Chondrocyte (in vitro differentiated cells): ENCODE results near the gene AGBL5. TPM values are rescaled to one million over a fixed set of nuclear protein-coding genes. Genes with fewer than 3 reads are reported as not detected.

Experiments used
- DNase-seq: peaks from one replicate; pipeline ENCODE4 v3.0.0; 2021; ENCODE audit warnings: mixed read lengths, low spot score
- H3K27ac Mint-ChIP-seq: one replicate; pipeline ENCODE4 v1.8.0; 2021; ENCODE audit warnings: mild to moderate bottlenecking, moderate library complexity, mixed read lengths; ENCODE audit not compliant: unreplicated experiment
- H3K27me3 Mint-ChIP-seq: 2 replicates; pipeline ENCODE4 v1.8.0; 2021; ENCODE audit warnings: low read depth, mixed read lengths
- H3K36me3 Mint-ChIP-seq: 2 replicates; pipeline ENCODE4 v1.8.0; 2021; ENCODE audit warnings: low read depth, mixed read lengths
- H3K4me1 Mint-ChIP-seq: 2 replicates; pipeline ENCODE4 v1.8.0; 2021; ENCODE audit warnings: low read depth, mild to moderate bottlenecking, mixed read lengths
- H3K4me3 Mint-ChIP-seq: one replicate; pipeline ENCODE4 v1.8.0; 2021; ENCODE audit warnings: mild to moderate bottlenecking, moderate library complexity, mixed read lengths; ENCODE audit not compliant: unreplicated experiment
- H3K9me3 Mint-ChIP-seq: 2 replicates; pipeline ENCODE4 v1.8.0; 2021; ENCODE audit warnings: low read depth, mixed read lengths
- CTCF ChIP-seq: fragments of 200-600 bp; sonication (generic); IDR thresholded peaks from 2 replicates; pipeline ENCODE4 v1.5.0; 2021; ENCODE audit warnings: antibody characterized with exemption, mild to moderate bottlenecking, moderate library complexity
- total RNA-seq: library from RNA; stranded (reverse); gene quantifications from 3 replicates; pipeline ENCODE4 v1.2.1, GENCODE V29; 2021

Gene AGBL5
- total RNA-seq, 1 donor from 2014 or later, result 16.3 TPM

GRCh38 chr2:27088634-27089033 lies 37.2 kb downstream of the AGBL5 start:
- TF ChIP-seq CTCF, result no peak
- H3K4me3 Mint-ChIP-seq, result no peak overlapping the region
- no peaks in the 10 kb centered on the region for H3K9me3 Mint-ChIP-seq
- H3K27me3 Mint-ChIP-seq, result no peaks in the 10 kb centered on the region
- no peak for DNase-seq
- no peak overlapping the region for H3K27ac Mint-ChIP-seq
- no peaks in the 10 kb centered on the region for H3K36me3 Mint-ChIP-seq
- peaks cover 14% of the 10 kb centered on the region for H3K4me1 Mint-ChIP-seq

- DNase-seq, result no peak
- H3K9me3 Mint-ChIP-seq, result no peaks in the 10 kb centered on the region
- peaks cover 14% of the 10 kb centered on the region for H3K4me1 Mint-ChIP-seq
- H3K27ac Mint-ChIP-seq, result no peak overlapping the region
- no peak for TF ChIP-seq CTCF
- H3K4me3 Mint-ChIP-seq, result no peak overlapping the region
- no peaks in the 10 kb centered on the region for H3K36me3 Mint-ChIP-seq
- no peaks in the 10 kb centered on the region for H3K27me3 Mint-ChIP-seq
Measured at GRCh38 chr2:27089111-27089954, 37.9 kb downstream of the AGBL5 start.

- Mint-ChIP-seq H3K4me1 (peaks cover 12% of the 10 kb centered on the region), H3K9me3 (no peaks in the 10 kb centered on the region), H3K27ac (no peak overlapping the region), H3K27me3 (no peaks in the 10 kb centered on the region), H3K36me3 (no peaks in the 10 kb centered on the region), H3K4me3 (no peak overlapping the region)
- no peak for DNase-seq
- no peak for TF ChIP-seq CTCF
Measured at GRCh38 chr2:27091746-27092695, 40.6 kb downstream of the AGBL5 start.

- Mint-ChIP-seq H3K4me1 (peaks cover 9% of the 10 kb centered on the region), H3K36me3 (no peaks in the 10 kb centered on the region), H3K27ac (no peak overlapping the region), H3K27me3 (no peaks in the 10 kb centered on the region), H3K9me3 (no peaks in the 10 kb centered on the region), H3K4me3 (no peak overlapping the region)
- DNase-seq, result no peak
- no peak for TF ChIP-seq CTCF
Measured at GRCh38 chr2:27092696-27093429, 41.4 kb downstream of the AGBL5 start.
